ENCODE data around the gene ZBTB20.

The ZBTB20 gene

GRCh38 chr3:114597012-114597411, 550.1 kb downstream of the ZBTB20 start:
- in situ Hi-C loops (cut with MboI; ENCODE audit: low sequenced_read_pairs) = no loop called here

- in situ Hi-C loops (cut with MboI; ENCODE audit: low sequenced_read_pairs) = no loop called here
Observed at GRCh38 chr3:114596147-114596546, 550.9 kb downstream of the ZBTB20 start.

- in situ Hi-C loops (cut with MboI; ENCODE audit: low sequenced_read_pairs) = no loop called here
Observed at GRCh38 chr3:114595522-114596028, 551.5 kb downstream of the ZBTB20 start.

GRCh38 chr3:114590309-114591047, 556.6 kb downstream of the ZBTB20 start:
- in situ Hi-C loops (cut with MboI; ENCODE audit: low sequenced_read_pairs) = no loop called here

- in situ Hi-C loops (cut with MboI; ENCODE audit: low sequenced_read_pairs) = no loop called here
Observed at GRCh38 chr3:114587986-114588385, 559.1 kb downstream of the ZBTB20 start.

- in situ Hi-C loops (cut with MboI; ENCODE audit: low sequenced_read_pairs) = no loop called here
Observed at GRCh38 chr3:114586119-114586518, 561.0 kb downstream of the ZBTB20 start.

- in situ Hi-C loops (cut with MboI; ENCODE audit: low sequenced_read_pairs) = no loop called here
Observed at GRCh38 chr3:114585687-114586086, 561.4 kb downstream of the ZBTB20 start.

- in situ Hi-C loops (cut with MboI; ENCODE audit: low sequenced_read_pairs) = no loop called here
Observed at GRCh38 chr3:114584734-114585371, 562.2 kb downstream of the ZBTB20 start.

GRCh38 chr3:114582929-114583328, 564.2 kb downstream of the ZBTB20 start:
- in situ Hi-C loops (cut with MboI; ENCODE audit: low sequenced_read_pairs) = no loop called here

GRCh38 chr3:114572364-114573062, 574.6 kb downstream of the ZBTB20 start:
- in situ Hi-C loops (cut with MboI; ENCODE audit: low sequenced_read_pairs) = no loop called here

GRCh38 chr3:114571363-114571762, 575.7 kb downstream of the ZBTB20 start:
- in situ Hi-C loops (cut with MboI; ENCODE audit: low sequenced_read_pairs) = no loop called here

- in situ Hi-C loops (cut with MboI; ENCODE audit: low sequenced_read_pairs) = no loop called here
Observed at GRCh38 chr3:114569186-114569585, 577.9 kb downstream of the ZBTB20 start.

- in situ Hi-C loops (cut with MboI; ENCODE audit: low sequenced_read_pairs) = no loop called here
Observed at GRCh38 chr3:114567771-114568170, 579.3 kb downstream of the ZBTB20 start.

- in situ Hi-C loops (cut with MboI; ENCODE audit: low sequenced_read_pairs) = no loop called here
Observed at GRCh38 chr3:114566767-114567166, 580.3 kb downstream of the ZBTB20 start.

GRCh38 chr3:114566162-114566755, 580.8 kb downstream of the ZBTB20 start:
- in situ Hi-C loops (cut with MboI; ENCODE audit: low sequenced_read_pairs) = no loop called here

GRCh38 chr3:114565216-114565615, 581.9 kb downstream of the ZBTB20 start:
- in situ Hi-C loops (cut with MboI; ENCODE audit: low sequenced_read_pairs) = no loop called here

- in situ Hi-C loops (cut with MboI; ENCODE audit: low sequenced_read_pairs) = no loop called here
Observed at GRCh38 chr3:114563720-114564119, 583.4 kb downstream of the ZBTB20 start.

- in situ Hi-C loops (cut with MboI; ENCODE audit: low sequenced_read_pairs) = no loop called here
Observed at GRCh38 chr3:114562557-114562956, 584.5 kb downstream of the ZBTB20 start.

- in situ Hi-C loops (cut with MboI; ENCODE audit: low sequenced_read_pairs) = no loop called here
Observed at GRCh38 chr3:114558271-114558670, 588.8 kb downstream of the ZBTB20 start.

- in situ Hi-C loops (cut with MboI; ENCODE audit: low sequenced_read_pairs) = no loop called here
Observed at GRCh38 chr3:114557791-114558190, 589.3 kb downstream of the ZBTB20 start.

GRCh38 chr3:114556657-114557213, 590.4 kb downstream of the ZBTB20 start:
- in situ Hi-C loops (cut with MboI; ENCODE audit: low sequenced_read_pairs) = no loop called here

Measured in HL-60/S4 (cell line).